ENCODE results near the gene TMCC2.
A peak's percentile ranks its signal among the peaks of the same experiment; 100 is the strongest.
"Not testable (repeated sequence)": the region's sequence is repeated elsewhere in the genome, so short reads cannot be mapped to it uniquely, and the experiment has no call there.

TMCC2 gene

GRCh38 chr1:205284420-205285144 is 56.8 kb downstream of the TMCC2 start:
- DNase-seq, result peak; percentile 60

DNA sequence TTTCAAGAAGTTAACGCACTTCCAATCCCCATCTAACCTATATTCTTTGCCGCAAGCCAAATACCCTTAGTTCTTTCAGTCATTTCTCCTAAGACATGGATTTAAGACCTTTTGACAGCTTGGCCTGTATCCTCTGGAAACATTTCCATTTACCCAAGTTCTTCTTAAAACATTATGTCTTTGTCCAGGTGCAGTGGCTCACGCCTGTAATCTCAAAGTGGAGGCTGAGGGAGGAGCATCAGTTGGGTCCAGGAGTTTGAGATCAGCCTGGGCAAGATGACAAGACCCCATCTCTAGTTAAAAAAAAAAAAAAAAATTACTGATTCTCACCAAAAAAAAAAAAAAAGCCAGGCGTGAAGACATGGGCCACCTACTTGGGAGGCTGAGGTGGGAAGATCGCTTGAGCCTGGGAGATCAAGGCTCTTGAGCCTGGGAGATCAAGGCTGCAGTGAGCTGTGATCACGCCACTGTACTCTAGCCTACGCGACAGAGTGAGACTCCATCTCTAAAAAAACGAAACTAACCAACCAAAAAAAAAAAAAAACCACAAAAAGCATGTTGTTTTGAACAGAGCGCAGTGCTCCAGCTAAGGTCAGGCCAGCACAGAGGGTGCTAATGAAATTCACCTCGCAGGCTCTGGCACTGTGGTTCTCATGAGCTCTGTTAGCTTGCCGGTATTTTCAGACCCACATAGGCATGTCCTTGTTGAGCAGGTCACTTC is 57.8 kb downstream of the TMCC2 start:
- DNase-seq, result peak; percentile 19

- DNase-seq, result peak; percentile 36
These were observed 58.7 kb downstream of the TMCC2 start for GRCh38 chr1:205286335-205286950.

GRCh38 chr1:205287076-205287475 is 59.3 kb downstream of the TMCC2 start:
- no peak for DNase-seq

- DNase-seq, result peak; percentile 69
These were observed 60.2 kb downstream of the TMCC2 start for GRCh38 chr1:205287767-205288559.

- DNase-seq, result no peak
These were observed 63.9 kb downstream of the TMCC2 start for GRCh38 chr1:205291596-205291995.

- no peak for DNase-seq
These were observed 65.8 kb downstream of the TMCC2 start for GRCh38 chr1:205293350-205294074.

DNA sequence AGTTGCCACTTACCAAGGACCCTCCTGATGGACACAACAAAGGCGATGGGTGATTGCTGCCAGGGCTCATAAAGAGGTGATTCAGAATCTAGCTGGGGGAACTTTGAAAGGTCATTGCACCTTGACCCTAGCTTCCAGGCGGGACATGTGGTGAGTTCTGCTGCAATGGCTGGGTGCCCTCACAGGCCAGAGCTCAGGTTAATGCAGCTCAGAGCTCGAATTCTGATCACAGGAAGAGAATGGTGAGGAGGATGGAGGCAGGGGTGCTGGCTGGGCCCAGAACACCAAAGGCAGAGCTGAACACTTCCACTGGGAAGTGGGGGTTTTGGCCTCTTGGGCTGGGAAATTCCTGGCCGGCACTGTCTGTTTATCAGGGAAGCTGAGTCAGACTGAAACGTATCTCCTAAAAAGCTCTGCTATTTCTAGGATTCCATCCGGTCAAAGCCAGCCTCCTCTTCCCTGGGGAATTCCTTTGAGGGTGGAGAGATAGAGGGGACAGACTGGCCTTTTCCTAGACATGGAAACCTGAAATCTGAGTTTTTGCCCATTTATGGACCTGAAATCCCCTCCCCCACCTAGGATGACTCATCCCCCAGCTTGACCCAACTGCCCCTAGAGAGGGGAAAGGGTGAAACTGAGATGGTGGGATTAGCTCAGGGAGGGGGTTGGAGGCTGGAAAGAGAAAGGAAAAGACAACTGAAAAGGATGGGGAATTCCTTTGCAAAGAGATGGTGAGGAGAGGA is 66.6 kb downstream of the TMCC2 start:
- no peak for DNase-seq

DNA sequence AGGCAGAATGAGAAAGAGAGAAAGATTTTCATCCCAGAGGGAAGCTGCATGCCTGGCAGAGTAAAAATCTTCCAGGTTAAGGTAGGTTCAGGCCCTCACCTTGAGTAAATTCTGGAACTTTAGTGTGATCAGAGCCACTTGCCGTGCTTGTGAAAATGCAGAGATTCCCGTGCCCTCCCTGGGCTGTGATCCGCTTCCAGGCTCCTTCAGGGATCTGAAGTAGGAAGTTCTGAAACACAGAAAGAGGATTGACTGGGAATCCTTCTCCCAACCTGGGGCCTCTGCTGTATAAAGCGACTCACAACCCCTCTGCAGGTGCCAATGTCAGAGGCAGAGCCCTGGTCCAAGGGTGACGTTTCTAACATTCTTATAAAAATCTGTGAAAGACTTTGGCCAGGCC is 67.2 kb downstream of the TMCC2 start:
- DNase-seq, result no peak

GRCh38 chr1:205296154-205296553 is 68.4 kb downstream of the TMCC2 start:
- no peak for DNase-seq

- not testable (repeated sequence) for DNase-seq
These were observed 69.9 kb downstream of the TMCC2 start for GRCh38 chr1:205297546-205298177.

GRCh38 chr1:205298191-205298994 is 70.6 kb downstream of the TMCC2 start:
- no peak for DNase-seq

- DNase-seq, result no peak
These were observed 72.4 kb downstream of the TMCC2 start for GRCh38 chr1:205300149-205300548.

- DNase-seq, result no peak
These were observed 73.6 kb downstream of the TMCC2 start for GRCh38 chr1:205301205-205301821.

DNA sequence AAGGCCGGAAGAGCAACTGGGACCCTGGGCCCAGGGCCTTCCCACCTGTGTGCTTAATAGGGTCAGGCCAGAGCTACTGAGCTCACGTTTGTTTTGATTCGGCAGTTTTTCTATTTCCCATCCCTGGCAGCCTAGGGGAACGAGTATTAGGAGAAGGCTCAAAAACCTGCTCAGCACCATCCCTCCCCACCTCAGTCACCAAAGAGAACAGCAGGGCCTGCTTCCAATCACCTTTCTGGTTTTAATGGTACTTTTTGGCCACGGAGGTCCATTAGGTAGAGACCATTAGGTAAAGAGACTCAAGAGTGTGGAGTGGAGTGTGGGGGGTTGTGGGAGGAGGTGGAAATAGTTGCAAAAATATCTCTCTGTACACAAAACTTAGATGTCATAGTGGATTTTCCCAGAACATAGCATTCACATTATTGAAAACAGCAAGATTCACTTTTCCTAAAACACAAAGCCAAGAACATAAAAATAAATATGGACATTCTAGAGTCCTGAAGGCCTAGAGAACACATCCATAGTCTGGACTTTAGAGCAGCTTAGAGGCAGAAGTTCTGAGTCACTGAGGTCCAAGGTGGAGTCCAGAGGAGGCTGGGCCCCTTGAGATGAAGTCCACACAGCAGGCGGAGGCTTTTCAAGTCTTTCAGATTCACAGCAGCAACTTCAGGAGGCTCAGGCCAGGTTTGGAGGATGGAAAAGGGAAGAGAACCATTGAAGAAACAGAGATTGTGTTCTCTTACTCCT is 74.3 kb downstream of the TMCC2 start:
- no peak for DNase-seq

- DNase-seq, result no peak
These were observed 75.6 kb downstream of the TMCC2 start for GRCh38 chr1:205303247-205303888.

- DNase-seq, result no peak
These were observed 76.4 kb downstream of the TMCC2 start for GRCh38 chr1:205304046-205304694.

DNA sequence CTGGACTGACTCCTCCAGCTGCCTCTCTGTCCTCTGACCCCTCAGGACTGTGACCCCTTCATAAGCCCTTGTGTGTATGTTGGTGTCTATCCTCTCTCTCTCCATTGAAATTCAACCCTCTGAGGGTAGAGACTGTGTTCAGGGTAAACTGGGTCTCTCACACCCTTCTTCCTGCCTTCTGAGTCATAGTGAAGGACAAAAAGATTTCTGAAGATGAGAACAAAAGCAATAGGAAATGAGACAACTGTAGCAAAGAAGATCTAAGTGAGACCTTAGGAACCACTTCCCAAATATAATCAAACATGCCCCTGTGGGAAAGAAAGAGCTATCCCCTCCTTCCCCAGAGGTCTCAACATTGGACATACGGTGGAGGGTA is 76.9 kb downstream of the TMCC2 start:
- no peak for DNase-seq

Measured in KG1 (cell line).